HCT116 (cell line): Measurements from ENCODE around the gene SLC38A9. TPM values are rescaled to one million over a fixed set of nuclear protein-coding genes. Genes with fewer than 3 reads are reported as not detected.

Experiments used
- ATAC-seq: fragments of 200-7000 bp; cut with Tn5 transposase; 2 replicates; pipeline ENCODE4 v1.9.1; 2020; ENCODE audit warnings: mild to moderate bottlenecking, moderate library complexity
- BruUV-seq: library from RNA; stranded (reverse); fragments of 400-500 nt; replicated peaks from 2 replicates; lab custom pipeline; 2021; lab: Mats Ljungman, UMichigan
- CTCF ChIA-PET: fragments of 300-600 bp; sonication (Branson Sonifier 250); formaldehyde crosslinking; loops from one replicate; lab custom pipeline; 2021; ENCODE audit warnings: antibody characterized with exemption; lab: Charles Lee
- POLR2A ChIA-PET: fragments of 300-600, 350-600 bp; sonication (Branson Sonifier 250); formaldehyde crosslinking; loops from one replicate; lab custom pipeline; 2021; ENCODE audit warnings: antibody characterized with exemption; lab: Charles Lee
- RAD21 ChIA-PET, 2 experiments: fragments of 300-600 bp; sonication (Branson Sonifier 250); formaldehyde crosslinking; loops; one replicate each; lab custom pipeline; 2023; ENCODE audit warnings: low total read pairs in 2 of 2; ENCODE audit not compliant: uncharacterized antibody in 2 of 2, unreplicated experiment in 2 of 2, low non-redundant PET in 1 of 2; lab: Charles Lee
- DNase-seq: peaks from one replicate; pipeline ENCODE4 v3.0.0-alpha.2; 2010; ENCODE audit warnings: low read depth, low spot score
- H2AFZ ChIP-seq: fragments of 200-600 bp; shearing (Covaris generic), sonication (generic); 2 replicates; pipeline ENCODE4 v1.6.1; 2017; ENCODE audit warnings: low read depth, mixed run types, mixed read lengths, antibody characterized with exemption, low read length; ENCODE audit not compliant: poor library complexity, severe bottlenecking
- H3K27ac ChIP-seq: 2 replicates; pipeline ENCODE4 v1.5.1; 2012; ENCODE audit warnings: low read depth, low read length
- H3K27me3 ChIP-seq: fragments of 200-600 bp; sonication (generic); 2 replicates; pipeline ENCODE4 v1.6.1; 2016; ENCODE audit warnings: mixed run types, low read length, mixed read lengths; ENCODE audit not compliant: insufficient read depth
- H3K36me3 ChIP-seq, 2 experiments: fragments of 200-500 bp in 1 of 2; fragments of 200-600 bp in 1 of 2; sonication (Bioruptor generic) in 1 of 2; sonication (generic) in 1 of 2; 2 replicates each; pipeline versions ENCODE4 v1.5.1 to v1.6.1; 2014 to 2016; ENCODE audit warnings: low read length in 2 of 2, inconsistent platforms in 1 of 2, mixed read lengths in 1 of 2, mixed run types in 1 of 2; ENCODE audit not compliant: insufficient read depth in 2 of 2, control insufficient read depth in 1 of 2
- H3K4me1 ChIP-seq, 2 experiments: fragments of 200-600 bp in 1 of 2; sonication (generic) in 1 of 2; 2 replicates each; pipeline versions ENCODE4 v1.5.1 to v1.6.1; 2012 to 2017; ENCODE audit warnings: low read length in 2 of 2, inconsistent platforms in 1 of 2, mild to moderate bottlenecking in 1 of 2, mixed read lengths in 1 of 2, mixed run types in 1 of 2, moderate library complexity in 1 of 2; ENCODE audit not compliant: insufficient read depth in 2 of 2, control insufficient read depth in 1 of 2
- H3K4me2 ChIP-seq: fragments of 200-600 bp; sonication (generic); 2 replicates; pipeline ENCODE4 v1.6.1; 2017; ENCODE audit warnings: mixed run types, low read length, mixed read lengths
- H3K4me3 ChIP-seq, 2 experiments: fragments of 200-600 bp in 1 of 2; sonication (generic) in 1 of 2; replicated peaks in 1 of 2; 2 replicates each; pipeline ENCODE4 v1.5.1; 2011 to 2016; ENCODE audit warnings: low read length in 2 of 2, control low read depth in 1 of 2, low read depth in 1 of 2, mild to moderate bottlenecking in 1 of 2, mixed read lengths in 1 of 2, mixed run types in 1 of 2
- H3K79me2 ChIP-seq: fragments of 200-600 bp; sonication (generic); 2 replicates; pipeline ENCODE4 v1.6.1; 2017; ENCODE audit warnings: mild to moderate bottlenecking, mixed run types, low read length, moderate library complexity, mixed read lengths; ENCODE audit not compliant: insufficient read depth
- H3K9ac ChIP-seq: fragments of 200-600 bp; sonication (generic); 2 replicates; pipeline ENCODE4 v1.6.1; 2016; ENCODE audit warnings: low read length, mixed read lengths
- H3K9me2 ChIP-seq: fragments of 200-600 bp; sonication (generic), shearing (Covaris generic); 2 replicates; pipeline ENCODE4 v1.6.1; 2017; ENCODE audit warnings: mixed run types, mild to moderate bottlenecking, moderate library complexity; ENCODE audit not compliant: insufficient read depth
- H3K9me3 ChIP-seq, 2 experiments: fragments of 200-500 bp in 1 of 2; fragments of 200-600 bp in 1 of 2; sonication (Bioruptor generic) in 1 of 2; sonication (generic) in 1 of 2; 2 replicates each; pipeline ENCODE4 v1.6.1; 2014 to 2017; ENCODE audit warnings: low read length in 2 of 2, mixed read lengths in 2 of 2, inconsistent platforms in 1 of 2, low read depth in 1 of 2, mild to moderate bottlenecking in 1 of 2, mixed run types in 1 of 2, moderate library complexity in 1 of 2; ENCODE audit not compliant: control insufficient read depth in 1 of 2, insufficient read depth in 1 of 2
- H4K20me1 ChIP-seq: fragments of 200-600 bp; sonication (generic), shearing (Covaris generic); 2 replicates; pipeline ENCODE4 v1.6.1; 2017; ENCODE audit warnings: mixed run types, mild to moderate bottlenecking, moderate library complexity; ENCODE audit not compliant: insufficient read depth
- CBX3 ChIP-seq: IDR thresholded peaks from 2 replicates; pipeline ENCODE4 v1.6.1; 2012; ENCODE audit warnings: low read depth
- CEBPB ChIP-seq: IDR thresholded peaks from 2 replicates; pipeline ENCODE4 v1.6.1; 2012; ENCODE audit warnings: low read depth
- EZH2phosphoT487 ChIP-seq: fragments of 200-600 bp; IDR thresholded peaks from 2 replicates; pipeline ENCODE4 v1.6.1; 2018; ENCODE audit warnings: antibody characterized with exemption, borderline replicate concordance
- FOSL1 ChIP-seq: IDR thresholded peaks from 2 replicates; pipeline ENCODE4 v1.6.1; 2012; ENCODE audit warnings: low read depth
- SRF ChIP-seq: IDR thresholded peaks from 2 replicates; pipeline ENCODE4 v1.6.1; 2012; ENCODE audit warnings: low read depth
- TCF7L2 ChIP-seq: IDR thresholded peaks from 2 replicates; pipeline ENCODE4 v1.7.0; 2011; ENCODE audit warnings: borderline replicate concordance, inconsistent platforms; ENCODE audit not compliant: insufficient read depth, insufficient read length; ENCODE audit errors: extremely low read depth
- YY1 ChIP-seq: IDR thresholded peaks from 2 replicates; pipeline ENCODE4 v1.6.1; 2011; ENCODE audit warnings: low read length, low read depth, moderate library complexity, mild to moderate bottlenecking; ENCODE audit not compliant: insufficient replicate concordance; ENCODE audit errors: extremely low read depth
- ZNF274 ChIP-seq: fragments of 200-500 bp; sonication (Bioruptor generic); IDR thresholded peaks from 2 replicates; pipeline ENCODE4 v1.6.1; 2014; ENCODE audit warnings: mild to moderate bottlenecking, low read depth, low read length, inconsistent platforms
- intact Hi-C: fragments of 100-400 bp; cut with micrococcal nuclease; formaldehyde crosslinking; loops from 2 replicates; pipeline ENCODE4 v1.10.0; 2022
- total RNA-seq: library from RNA; stranded (reverse); gene quantifications from one replicate; pipeline ENCODE4 v1.2.1, GENCODE V29; 2021; ENCODE audit not compliant: unreplicated experiment
- TF ChIP-seq, protein P1 (sequence below), 3 experiments: fragments of 200-600 bp in 1 of 3; sonication (generic) in 1 of 3; IDR thresholded peaks in 2 of 3; conservative IDR thresholded peaks in 1 of 3; 2 replicates each; pipeline ENCODE4 v1.5.1; 2012 to 2017; ENCODE audit warnings: low read depth in 2 of 3, low read length in 2 of 3, antibody characterized with exemption in 1 of 3, borderline replicate concordance in 1 of 3, control low read depth in 1 of 3, mild to moderate bottlenecking in 1 of 3, mixed read lengths in 1 of 3, mixed run types in 1 of 3, moderate library complexity in 1 of 3; ENCODE audit not compliant: insufficient read depth in 1 of 3
- TF ChIP-seq, protein P2 (sequence below): IDR thresholded peaks from 2 replicates; pipeline ENCODE4 v1.6.1; 2012

The SLC38A9 gene
- total RNA-seq, 1 experiment from 2014 or later: 12.6 TPM

GRCh38 chr5:55731848-55732247 lies 19.7 kb upstream of the SLC38A9 start:
- H3K4me3 ChIP-seq: no peak overlapping the region
- H3K79me2 ChIP-seq: no peaks in the 10 kb centered on the region
- RAD21 ChIA-PET: no interaction called here
- no TSS peak for BruUV-seq
- H3K27me3 ChIP-seq: no peaks in the 10 kb centered on the region
- TF ChIP-seq, protein P1, sequence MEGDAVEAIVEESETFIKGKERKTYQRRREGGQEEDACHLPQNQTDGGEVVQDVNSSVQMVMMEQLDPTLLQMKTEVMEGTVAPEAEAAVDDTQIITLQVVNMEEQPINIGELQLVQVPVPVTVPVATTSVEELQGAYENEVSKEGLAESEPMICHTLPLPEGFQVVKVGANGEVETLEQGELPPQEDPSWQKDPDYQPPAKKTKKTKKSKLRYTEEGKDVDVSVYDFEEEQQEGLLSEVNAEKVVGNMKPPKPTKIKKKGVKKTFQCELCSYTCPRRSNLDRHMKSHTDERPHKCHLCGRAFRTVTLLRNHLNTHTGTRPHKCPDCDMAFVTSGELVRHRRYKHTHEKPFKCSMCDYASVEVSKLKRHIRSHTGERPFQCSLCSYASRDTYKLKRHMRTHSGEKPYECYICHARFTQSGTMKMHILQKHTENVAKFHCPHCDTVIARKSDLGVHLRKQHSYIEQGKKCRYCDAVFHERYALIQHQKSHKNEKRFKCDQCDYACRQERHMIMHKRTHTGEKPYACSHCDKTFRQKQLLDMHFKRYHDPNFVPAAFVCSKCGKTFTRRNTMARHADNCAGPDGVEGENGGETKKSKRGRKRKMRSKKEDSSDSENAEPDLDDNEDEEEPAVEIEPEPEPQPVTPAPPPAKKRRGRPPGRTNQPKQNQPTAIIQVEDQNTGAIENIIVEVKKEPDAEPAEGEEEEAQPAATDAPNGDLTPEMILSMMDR (IDR thresholded peaks at IDR 0.05 in 2 of 3, conservative IDR thresholded peaks at IDR 0.05 in 1 of 3; ENCODE audit: borderline replicate concordance in 1 of 3, insufficient read depth in 1 of 3, low read depth in 2 of 3, low read length in 2 of 3): no peak
- TF ChIP-seq ZNF274: no peak
- no peak for TF ChIP-seq TCF7L2
- TF ChIP-seq CBX3: no peak
- no peak for TF ChIP-seq EZH2phosphoT487
- TF ChIP-seq SRF: no peak
- TF ChIP-seq FOSL1: no peak
- TF ChIP-seq YY1: no peak
- TF ChIP-seq, protein P2, sequence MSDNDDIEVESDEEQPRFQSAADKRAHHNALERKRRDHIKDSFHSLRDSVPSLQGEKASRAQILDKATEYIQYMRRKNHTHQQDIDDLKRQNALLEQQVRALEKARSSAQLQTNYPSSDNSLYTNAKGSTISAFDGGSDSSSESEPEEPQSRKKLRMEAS: no peak
- TF ChIP-seq CEBPB: no peak
- TF ChIP-seq, all 23 proteins: peak for 0
- POLR2A ChIA-PET: no interaction called here
- Histone ChIP-seq H3K9me2 (no peaks in the 10 kb centered on the region), H3K4me2 (no peak overlapping the region), H3K9ac (no peak overlapping the region), H2AFZ (no peak overlapping the region), H3K36me3 (no peaks in the 10 kb centered on the region), H3K27ac (no peak overlapping the region), H4K20me1 (no peaks in the 10 kb centered on the region), H3K4me1 (no peaks in the 10 kb centered on the region), H3K9me3 (no peaks in the 10 kb centered on the region)
- no peak for ATAC-seq
- intact Hi-C loops: no loop called here
- CTCF ChIA-PET: no interaction called here
- no peak for DNase-seq
